ENCODE results near the gene HKDC1.

HKDC1 gene

GRCh38 chr10:69215405-69216171 is 4.5 kb upstream of the HKDC1 start:
- no peak for TF ChIP-seq RAD21 (IDR thresholded peaks at IDR 0.05; ENCODE audit: low read depth)
- no peak for TF ChIP-seq TCF12 (IDR thresholded peaks at IDR 0.05; ENCODE audit: low read depth)
- TF ChIP-seq NFIC (IDR thresholded peaks at IDR 0.05) = no peak
- TF ChIP-seq FOXM1 (IDR thresholded peaks at IDR 0.05; ENCODE audit: borderline replicate concordance, low read depth) = no peak
- no peak for TF ChIP-seq EP300 (IDR thresholded peaks at IDR 0.05; ENCODE audit: borderline replicate concordance)
- TF ChIP-seq CREB1 (IDR thresholded peaks at IDR 0.05; ENCODE audit: low read depth) = no peak
- TF ChIP-seq USF1 (IDR thresholded peaks at IDR 0.05) = no peak
- TF ChIP-seq ZBTB7A (IDR thresholded peaks at IDR 0.05; ENCODE audit: low read depth) = no peak
- no peak for TF ChIP-seq TAF1 (IDR thresholded peaks at IDR 0.05; ENCODE audit: low read depth)
- TF ChIP-seq TEAD4 (IDR thresholded peaks at IDR 0.05) = no peak
- TF ChIP-seq YY1 (IDR thresholded peaks at IDR 0.05; ENCODE audit: low read depth) = no peak
- TF ChIP-seq CEBPB (IDR thresholded peaks at IDR 0.05) = no peak
- no peak for TF ChIP-seq EGR1 (IDR thresholded peaks at IDR 0.05)
- TF ChIP-seq REST (IDR thresholded peaks at IDR 0.05; ENCODE audit: low read depth) = no peak
- TF ChIP-seq MAX (IDR thresholded peaks at IDR 0.05) = no peak

GRCh38 chr10:69216577-69217118 is 3.5 kb upstream of the HKDC1 start:
- no peak for TF ChIP-seq USF1 (IDR thresholded peaks at IDR 0.05)
- no peak for TF ChIP-seq EP300 (IDR thresholded peaks at IDR 0.05; ENCODE audit: borderline replicate concordance)
- TF ChIP-seq MAX (IDR thresholded peaks at IDR 0.05) = no peak
- no peak for TF ChIP-seq FOXM1 (IDR thresholded peaks at IDR 0.05; ENCODE audit: borderline replicate concordance, low read depth)
- TF ChIP-seq CEBPB (IDR thresholded peaks at IDR 0.05) = no peak
- TF ChIP-seq ZBTB7A (IDR thresholded peaks at IDR 0.05; ENCODE audit: low read depth) = no peak
- no peak for TF ChIP-seq TEAD4 (IDR thresholded peaks at IDR 0.05)
- TF ChIP-seq TCF12 (IDR thresholded peaks at IDR 0.05; ENCODE audit: low read depth) = no peak
- no peak for TF ChIP-seq NFIC (IDR thresholded peaks at IDR 0.05)

- TF ChIP-seq CEBPB (IDR thresholded peaks at IDR 0.05) (peak; percentile 89), TEAD4 (IDR thresholded peaks at IDR 0.05) (peak; percentile 67), REST (IDR thresholded peaks at IDR 0.05; ENCODE audit: low read depth) (no peak)
Observed at GRCh38 chr10:69217119-69217754, 2.9 kb upstream of the HKDC1 start.

- no peak for TF ChIP-seq CEBPB (IDR thresholded peaks at IDR 0.05)
- TF ChIP-seq RAD21 (IDR thresholded peaks at IDR 0.05; ENCODE audit: low read depth) = no peak
- TF ChIP-seq TEAD4 (IDR thresholded peaks at IDR 0.05) = no peak
- TF ChIP-seq MAX (IDR thresholded peaks at IDR 0.05) = no peak
- no peak for TF ChIP-seq TCF12 (IDR thresholded peaks at IDR 0.05; ENCODE audit: low read depth)
- no peak for TF ChIP-seq NFIC (IDR thresholded peaks at IDR 0.05)
- no peak for TF ChIP-seq TAF1 (IDR thresholded peaks at IDR 0.05; ENCODE audit: low read depth)
- TF ChIP-seq ZBTB7A (IDR thresholded peaks at IDR 0.05; ENCODE audit: low read depth) = no peak
- TF ChIP-seq REST (IDR thresholded peaks at IDR 0.05; ENCODE audit: low read depth) = no peak
- TF ChIP-seq USF1 (IDR thresholded peaks at IDR 0.05) = no peak
- TF ChIP-seq FOXM1 (IDR thresholded peaks at IDR 0.05; ENCODE audit: borderline replicate concordance, low read depth) = no peak
- no peak for TF ChIP-seq YY1 (IDR thresholded peaks at IDR 0.05; ENCODE audit: low read depth)
- no peak for TF ChIP-seq CREB1 (IDR thresholded peaks at IDR 0.05; ENCODE audit: low read depth)
- no peak for TF ChIP-seq EP300 (IDR thresholded peaks at IDR 0.05; ENCODE audit: borderline replicate concordance)
- TF ChIP-seq EGR1 (IDR thresholded peaks at IDR 0.05) = no peak
Observed at GRCh38 chr10:69218831-69219230, 1.3 kb upstream of the HKDC1 start.
